Measurements from ENCODE around the gene POLR2E. TPM values are rescaled to one million over a fixed set of nuclear protein-coding genes. Genes with fewer than 3 reads are reported as not detected.

Gene POLR2E
- total RNA-seq, 4 donors from 2014 or later = 87.6 to 264 (median 163) TPM

GRCh38 chr19:1135454-1135853 lies 40.3 kb upstream of the POLR2E start:
- H3K36me3 ChIP-seq = no peaks in the 10 kb centered on the region
- WGBS, 2 donors = 72 to 85% methylated on average over 11 to 17 of the region's 17 CpGs
- H3K9me3 ChIP-seq = no peaks in the 10 kb centered on the region
- no peaks in the 10 kb centered on the region for H3K27me3 ChIP-seq
- intact Hi-C loops (cut with DNase I) = no loop called here
- peak in 1 of 2 donors; percentile 40 for DNase-seq
- no peak overlapping the region for H3K4me3 ChIP-seq (replicated peaks in 1 of 3)
- no peak for TF ChIP-seq CTCF (IDR thresholded peaks at IDR 0.05)
- no peak for TF ChIP-seq POLR2A (IDR thresholded peaks at IDR 0.05)
- peaks cover 19 to 51% of the 10 kb centered on the region in 2 donors for H3K4me1 ChIP-seq
- peak overlapping the region; percentile 51 to 68 (median 67) for H3K27ac ChIP-seq

GRCh38 chr19:1134431-1134830 lies 39.3 kb upstream of the POLR2E start:
- Histone ChIP-seq H3K36me3 (no peaks in the 10 kb centered on the region), H3K4me3 (replicated peaks in 1 of 3) (no peak overlapping the region), H3K27ac (peak overlapping the region in 1 of 3 donors; percentile 67), H3K4me1 (peaks cover 19 to 57% of the 10 kb centered on the region in 2 donors), H3K27me3 (no peaks in the 10 kb centered on the region), H3K9me3 (no peaks in the 10 kb centered on the region)
- 97 to 98% methylated on average over 11 of the region's 11 CpGs for WGBS, 2 donors
- no peak for DNase-seq
- TF ChIP-seq CTCF (IDR thresholded peaks at IDR 0.05) (no peak), POLR2A (IDR thresholded peaks at IDR 0.05) (no peak)
- intact Hi-C loops (cut with DNase I) = no loop called here

- Histone ChIP-seq H3K36me3 (no peaks in the 10 kb centered on the region), H3K9me3 (no peaks in the 10 kb centered on the region), H3K4me1 (peaks cover 19 to 57% of the 10 kb centered on the region in 2 donors), H3K4me3 (replicated peaks in 1 of 3) (no peak overlapping the region), H3K27me3 (no peaks in the 10 kb centered on the region), H3K27ac (peak overlapping the region in 2 of 3 donors; percentile 79 to 82)
- intact Hi-C loops (cut with DNase I) = no loop called here
- TF ChIP-seq CTCF (IDR thresholded peaks at IDR 0.05) (no peak), POLR2A (IDR thresholded peaks at IDR 0.05) (no peak)
- DNase-seq = peak in 1 of 2 donors; percentile 24
- 86 to 98% methylated on average over 10 to 11 of the region's 25 CpGs for WGBS, 2 donors
These were observed 38.3 kb upstream of the POLR2E start for GRCh38 chr19:1133471-1133929.

GRCh38 chr19:1132552-1133383 lies 37.6 kb upstream of the POLR2E start:
- TF ChIP-seq POLR2A (IDR thresholded peaks at IDR 0.05) (no peak), CTCF (IDR thresholded peaks at IDR 0.05) (no peak)
- 84 to 85% methylated on average over 17 to 32 of the region's 48 CpGs for WGBS, 2 donors
- peak overlapping the region; percentile 17 to 82 (median 79) for H3K27ac ChIP-seq
- intact Hi-C loops (cut with DNase I) = no loop called here
- H3K27me3 ChIP-seq = no peaks in the 10 kb centered on the region
- no peaks in the 10 kb centered on the region for H3K9me3 ChIP-seq
- no peaks in the 10 kb centered on the region for H3K36me3 ChIP-seq
- H3K4me3 ChIP-seq (replicated peaks in 1 of 3) = peak overlapping the region in 1 of 3 donors; percentile 42
- peaks cover 19 to 57% of the 10 kb centered on the region in 2 donors for H3K4me1 ChIP-seq
- DNase-seq = no peak
